Measurements from ENCODE around the gene CAMK4.

- no peak for TF ChIP-seq POLR2A (IDR thresholded peaks at IDR 0.05)
- no peak for TF ChIP-seq CTCF (IDR thresholded peaks at IDR 0.05)
Observed at GRCh38 chr5:111284825-111285224, 60.6 kb downstream of the CAMK4 start.
